Bronchus fibroblast of lung (primary cell): ENCODE results near the gene ITPRIP. TPM values are rescaled to one million over a fixed set of nuclear protein-coding genes. Genes with fewer than 3 reads are reported as not detected.

Experiments
- total RNA-seq: library from RNA; depleted of rRNA; stranded (reverse); fragments of >200 nt; gene quantifications from 2 replicates; pipeline ENCODE4 v1.2.3, GENCODE V29; 2015

Gene ITPRIP, protein sequence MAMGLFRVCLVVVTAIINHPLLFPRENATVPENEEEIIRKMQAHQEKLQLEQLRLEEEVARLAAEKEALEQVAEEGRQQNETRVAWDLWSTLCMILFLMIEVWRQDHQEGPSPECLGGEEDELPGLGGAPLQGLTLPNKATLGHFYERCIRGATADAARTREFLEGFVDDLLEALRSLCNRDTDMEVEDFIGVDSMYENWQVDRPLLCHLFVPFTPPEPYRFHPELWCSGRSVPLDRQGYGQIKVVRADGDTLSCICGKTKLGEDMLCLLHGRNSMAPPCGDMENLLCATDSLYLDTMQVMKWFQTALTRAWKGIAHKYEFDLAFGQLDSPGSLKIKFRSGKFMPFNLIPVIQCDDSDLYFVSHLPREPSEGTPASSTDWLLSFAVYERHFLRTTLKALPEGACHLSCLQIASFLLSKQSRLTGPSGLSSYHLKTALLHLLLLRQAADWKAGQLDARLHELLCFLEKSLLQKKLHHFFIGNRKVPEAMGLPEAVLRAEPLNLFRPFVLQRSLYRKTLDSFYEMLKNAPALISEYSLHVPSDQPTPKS
- 20.2 and 21.6 TPM in 2 replicates for total RNA-seq

DNA sequence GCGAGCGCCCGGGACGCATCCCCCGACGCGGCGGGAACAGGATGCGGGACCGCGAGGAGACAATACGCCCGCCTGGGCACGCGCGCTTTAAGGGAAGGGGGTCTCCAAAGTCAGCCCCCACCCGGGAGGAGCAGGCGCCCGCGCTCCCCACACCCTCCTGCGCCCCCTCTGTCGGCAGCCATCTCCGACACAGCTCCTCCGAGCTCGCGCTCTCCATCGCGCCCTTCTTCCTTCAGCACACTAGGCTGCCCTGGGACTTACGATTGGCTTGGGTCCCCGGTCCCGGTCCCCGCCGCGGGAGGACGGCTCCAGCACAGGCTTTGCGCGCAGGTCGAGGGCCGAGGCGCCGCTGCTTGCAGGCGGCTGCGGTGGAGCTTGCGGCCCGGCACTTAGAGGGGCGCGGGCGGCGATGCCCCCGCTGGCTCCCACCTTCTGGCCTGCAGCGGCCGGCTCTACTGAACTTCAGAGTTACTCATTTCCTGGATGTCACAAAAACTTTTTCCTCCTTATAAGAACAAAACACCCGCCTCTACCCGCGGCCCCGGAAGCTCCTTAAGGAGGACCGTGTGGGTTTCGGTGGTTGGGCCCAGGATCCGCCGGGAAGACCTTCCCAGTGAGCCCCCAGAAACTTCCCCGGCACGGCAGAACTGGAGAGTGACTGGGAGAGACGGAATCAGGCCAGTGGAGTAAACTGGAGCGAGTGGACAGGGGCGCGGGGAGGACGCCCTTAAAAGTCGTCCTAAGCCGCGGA is at the start of gene ITPRIP:
Gene ITPRIP, minus strand, starts transcription at position 481 of the 751 bp plus-strand sequence. CDS start 22,414 bp downstream, outside the sequence.

DNA sequence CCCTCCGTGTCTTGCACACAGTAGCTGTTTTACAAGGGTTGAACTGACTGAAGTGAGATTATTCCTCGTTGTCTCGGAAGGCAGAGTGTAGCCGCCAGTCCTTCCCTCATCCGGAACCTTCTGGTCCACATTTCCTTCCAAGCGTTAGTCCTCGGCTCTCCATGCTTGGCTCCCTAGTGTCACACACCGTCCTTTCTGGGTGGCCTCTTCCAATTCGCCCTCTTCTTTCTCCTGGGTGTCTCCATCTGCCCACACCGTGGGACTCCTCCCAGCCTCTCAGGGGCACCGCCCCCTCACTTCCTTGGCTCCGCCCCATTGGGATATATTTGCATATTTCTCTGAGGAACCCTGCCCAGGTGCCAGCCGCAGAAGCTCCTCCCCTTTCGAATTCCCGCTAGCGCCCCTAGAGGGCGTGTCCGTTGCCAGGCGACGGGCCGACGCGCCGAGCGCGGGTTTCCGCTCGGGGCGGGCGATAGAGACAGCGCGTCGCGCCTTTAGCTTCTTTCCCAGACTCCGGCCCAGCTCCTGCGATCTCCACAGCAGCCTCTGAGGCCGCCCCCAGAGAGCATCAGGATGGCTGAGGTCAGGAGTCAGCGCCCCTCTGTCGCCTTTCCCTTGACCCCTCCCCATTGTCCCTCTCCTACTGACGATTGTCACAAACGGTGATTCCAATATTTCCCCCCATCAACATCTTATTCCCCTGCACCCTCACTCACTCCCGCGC is 15.2 kb upstream of the ITPRIP start, which contains the start of gene CFAP58:
Gene CFAP58, plus strand, starts transcription at position 509 of the 724 bp plus-strand sequence. Its CDS starts 65 bp downstream, at position 574.

DNA sequence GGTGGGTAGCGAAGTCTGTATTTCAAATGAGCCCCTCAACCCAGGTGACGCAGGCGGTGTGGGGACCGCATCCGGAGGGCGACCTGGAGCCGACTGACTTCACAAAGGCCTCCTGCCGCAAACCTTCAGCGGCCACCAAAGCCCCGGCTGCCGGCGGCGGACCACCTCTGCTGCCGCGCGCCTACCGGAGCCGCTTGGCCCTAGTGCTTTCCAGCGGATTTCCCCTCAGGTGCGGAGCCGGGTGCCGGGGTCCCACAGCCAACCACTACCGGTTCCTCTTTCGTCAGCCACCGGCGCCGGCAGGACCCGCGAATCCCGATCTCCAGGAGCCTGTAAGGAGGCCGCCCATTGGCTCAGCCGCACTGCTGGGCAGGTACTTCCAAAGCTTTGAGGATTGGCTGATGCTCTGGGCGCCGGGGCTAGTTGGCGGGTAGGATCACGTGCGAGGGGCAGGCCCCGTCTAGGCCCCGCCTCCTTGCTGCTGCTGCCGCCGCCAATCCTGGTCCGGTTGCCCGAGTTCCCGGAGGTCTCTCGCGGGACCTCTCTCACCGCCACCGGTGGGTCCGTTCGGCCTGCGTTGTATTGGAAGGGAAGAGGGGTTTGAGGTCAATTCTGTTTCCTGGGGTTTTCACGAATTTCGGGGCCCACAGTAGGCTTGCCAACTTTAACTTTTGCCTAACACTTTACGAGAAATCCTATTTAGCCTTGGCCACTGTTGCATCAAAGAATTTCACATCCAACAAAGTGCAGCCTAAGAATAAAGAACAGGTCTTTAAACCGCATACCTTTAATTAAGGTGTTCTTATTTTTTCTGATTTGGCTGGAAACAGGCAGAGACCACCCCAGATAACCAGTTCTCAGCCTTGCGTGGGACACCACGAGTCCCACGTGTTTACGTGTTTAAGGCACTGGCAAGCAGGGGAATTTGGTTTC is 69.3 kb downstream of the ITPRIP start, which contains the start of gene GSTO2:
Gene GSTO2, plus strand, starts transcription at position 472 of the 933 bp plus-strand sequence. CDS start 5,732 bp downstream, outside the sequence.

Other genes starting within 250 kb of the ITPRIP start
- gene SFR1, start 216.3 kb downstream of the ITPRIP start, total RNA-seq, result 8.5 and 11.6 TPM in 2 replicates
- gene CFAP43, start 106.1 kb downstream of the ITPRIP start, total RNA-seq, result under 0.01 TPM in 1 of 2 replicates, not detected in the other
- 293 and 302 TPM in 2 replicates for gene GSTO1, start 83.6 kb downstream of the ITPRIP start, total RNA-seq
- 7.3 and 7.6 TPM in 2 replicates for gene GSTO2, start 69.3 kb downstream of the ITPRIP start, total RNA-seq
- gene CFAP58, start 15.4 kb upstream of the ITPRIP start, total RNA-seq, result 0.15 and 0.17 TPM in 2 replicates